GM12878 (cell line): ENCODE data around the gene KANSL2. TPM values are rescaled to one million over a fixed set of nuclear protein-coding genes. Genes with fewer than 3 reads are reported as not detected.

ENCODE experiments used
- BCL3 ChIP-seq: IDR thresholded peaks from 2 replicates; pipeline ENCODE4 v1.6.1; 2011; ENCODE audit warnings: borderline replicate concordance, low read depth, mild to moderate bottlenecking, moderate library complexity, low read length; ENCODE audit not compliant: insufficient read depth, poor library complexity, severe bottlenecking
- CBX3 ChIP-seq: fragments of 200-600 bp; sonication (generic); IDR thresholded peaks from 2 replicates; pipeline ENCODE4 v1.6.1; 2016; ENCODE audit warnings: low read depth, borderline replicate concordance
- CBX5 ChIP-seq: sonication (generic); IDR thresholded peaks from 2 replicates; pipeline ENCODE4 v1.6.1; 2016; ENCODE audit warnings: low read depth, moderate library complexity, mild to moderate bottlenecking, inconsistent platforms
- CEBPB ChIP-seq, 2 experiments: fragments of 150-350 bp in 1 of 2; IDR thresholded peaks; 2 replicates each; pipeline ENCODE4 v1.6.1; 2012 to 2014; ENCODE audit warnings: low read depth in 2 of 2, low read length in 2 of 2, borderline replicate concordance in 1 of 2, inconsistent platforms in 1 of 2
- CHD4 ChIP-seq: fragments of 200-600 bp; sonication (generic); IDR thresholded peaks from 2 replicates; pipeline ENCODE4 v1.6.1; 2016; ENCODE audit warnings: mild to moderate bottlenecking
- CREM ChIP-seq: IDR thresholded peaks from 2 replicates; pipeline ENCODE4 v1.6.1; 2014; ENCODE audit warnings: antibody characterized with exemption, low read depth
- DPF2 ChIP-seq: fragments of 450-650 bp; IDR thresholded peaks from 2 replicates; pipeline ENCODE4 v1.6.1; 2017; ENCODE audit warnings: mild to moderate bottlenecking
- EGR1 ChIP-seq, 2 experiments: IDR thresholded peaks; 1 replicate in 1 of 2; 2 replicates in 1 of 2; pipeline ENCODE4 v1.6.1; 2011 to 2012; ENCODE audit warnings: low read depth in 2 of 2, low read length in 2 of 2, borderline replicate concordance in 1 of 2, mild to moderate bottlenecking in 1 of 2, moderate library complexity in 1 of 2
- EP300 ChIP-seq, 2 experiments: fragments of 150-350 bp in 1 of 2; IDR thresholded peaks; 2 replicates each; pipeline ENCODE4 v1.6.1; 2011 to 2012; ENCODE audit warnings: low read depth in 2 of 2, low read length in 2 of 2, borderline replicate concordance in 1 of 2, improper control_type of control experiment in 1 of 2, inconsistent platforms in 1 of 2; ENCODE audit not compliant: control insufficient read depth in 1 of 2
- IKZF1 ChIP-seq: fragments of 450-650 bp; conservative IDR thresholded peaks from 2 replicates; pipeline ENCODE4 v1.6.1; 2017; ENCODE audit warnings: antibody characterized with exemption, mild to moderate bottlenecking
- IRF3 ChIP-seq: fragments of 450-650 bp; IDR thresholded peaks from 2 replicates; pipeline ENCODE4 v1.6.1; 2014; ENCODE audit warnings: mild to moderate bottlenecking
- MXI1 ChIP-seq: fragments of 150-350 bp; IDR thresholded peaks from 2 replicates; pipeline ENCODE4 v1.6.1; 2011; ENCODE audit warnings: low read depth, mild to moderate bottlenecking, inconsistent platforms, low read length, improper control_type of control experiment
- NRF1 ChIP-seq: conservative IDR thresholded peaks from 2 replicates; pipeline ENCODE4 v1.6.1; 2011; ENCODE audit warnings: mild to moderate bottlenecking, low read depth, low read length, improper control_type of control experiment
- POU2F2 ChIP-seq: IDR thresholded peaks from 3 replicates; pipeline ENCODE4 v1.6.1; 2011; ENCODE audit warnings: low read depth, mild to moderate bottlenecking, low read length, borderline replicate concordance
- RELA ChIP-seq: fragments of 450-650 bp; IDR thresholded peaks from 2 replicates; pipeline ENCODE4 v1.8.0; 2014; ENCODE audit warnings: borderline replicate concordance; ENCODE audit not compliant: partially characterized antibody
- SMAD5 ChIP-seq: IDR thresholded peaks from 2 replicates; pipeline ENCODE4 v1.6.1; 2016; ENCODE audit warnings: antibody characterized with exemption, low read depth
- SMC3 ChIP-seq: IDR thresholded peaks from 2 replicates; pipeline ENCODE4 v1.6.1; 2011; ENCODE audit warnings: low read length, improper control_type of control experiment, borderline replicate concordance
- SPI1 ChIP-seq: IDR thresholded peaks from 2 replicates; pipeline ENCODE4 v1.6.1; 2011; ENCODE audit warnings: low read depth, mild to moderate bottlenecking, low read length, moderate library complexity, borderline replicate concordance; ENCODE audit not compliant: insufficient read depth
- SREBF2 ChIP-seq: IDR thresholded peaks from 2 replicates; pipeline ENCODE4 v1.6.1; 2012; ENCODE audit warnings: mild to moderate bottlenecking, low read length
- TCF3 ChIP-seq: IDR thresholded peaks from 2 replicates; pipeline ENCODE4 v1.6.1; 2012; ENCODE audit warnings: low read depth, mild to moderate bottlenecking, low read length, borderline replicate concordance; ENCODE audit not compliant: insufficient read depth
- WRNIP1 ChIP-seq: IDR thresholded peaks from 2 replicates; pipeline ENCODE4 v1.6.1; 2011; ENCODE audit warnings: low read depth, low read length, improper control_type of control experiment, borderline replicate concordance
- YY1 ChIP-seq: IDR thresholded peaks from 2 replicates; pipeline ENCODE4 v1.6.1; 2011; ENCODE audit warnings: low read depth, mild to moderate bottlenecking, low read length
- ZNF217 ChIP-seq: fragments of 450-650 bp; IDR thresholded peaks from 2 replicates; pipeline ENCODE4 v1.6.1; 2017; ENCODE audit warnings: antibody characterized with exemption, mild to moderate bottlenecking
- ZNF622 ChIP-seq: fragments of 450-650 bp; IDR thresholded peaks from 2 replicates; pipeline ENCODE4 v1.6.1; 2017; ENCODE audit warnings: mild to moderate bottlenecking, inconsistent platforms
- polyA plus RNA-seq, 11 experiments: library from polyadenylated mRNA; depleted of rRNA in 4 of 11; unstranded in 6 of 11; stranded (reverse) in 5 of 11; fragments of >200 nt; fragmentation: Nextera tagmentation in 4 of 11; fragmentation: Illumina TruSeq in 1 of 11; extraction: Ambion mirVana in 4 of 11; extraction: Trizol in 1 of 11; gene quantifications; 1 replicate in 1 of 11; 2 replicates in 10 of 11; pipeline versions ENCODE4 v1.2.1 to v1.2.3, GENCODE V29; 2011 to 2016; ENCODE audit warnings: inconsistent platforms in 2 of 11, missing spikeins in 2 of 11, low read depth in 1 of 11
- total RNA-seq, 4 experiments: library from RNA; depleted of rRNA in 3 of 4; stranded (reverse); fragments of >200 nt in 3 of 4; fragmentation: Illumina TruSeq in 1 of 4; extraction: Trizol in 1 of 4; gene quantifications; 2 replicates each; pipeline versions ENCODE4 v1.2.1 to v1.2.3, GENCODE V29; 2013 to 2021
- TF ChIP-seq, protein P1 (sequence below): IDR thresholded peaks from 2 replicates; pipeline ENCODE4 v1.6.1; 2011; ENCODE audit warnings: borderline replicate concordance, low read depth, mild to moderate bottlenecking, moderate library complexity, mixed read lengths, low read length; ENCODE audit not compliant: insufficient read depth; ENCODE audit errors: extremely low read length
- TF ChIP-seq, protein P2 (sequence below): fragments of 450-650 bp; IDR thresholded peaks from 2 replicates; pipeline ENCODE4 v1.6.1; 2017; ENCODE audit warnings: borderline replicate concordance

Gene KANSL2
- total and polyA plus RNA-seq, 10 of the 15 experiments (the other 5 are each of a cell fraction or from before 2014, with no cell fraction given): 28.1 to 54.8 (median 40.9) TPM

DNA sequence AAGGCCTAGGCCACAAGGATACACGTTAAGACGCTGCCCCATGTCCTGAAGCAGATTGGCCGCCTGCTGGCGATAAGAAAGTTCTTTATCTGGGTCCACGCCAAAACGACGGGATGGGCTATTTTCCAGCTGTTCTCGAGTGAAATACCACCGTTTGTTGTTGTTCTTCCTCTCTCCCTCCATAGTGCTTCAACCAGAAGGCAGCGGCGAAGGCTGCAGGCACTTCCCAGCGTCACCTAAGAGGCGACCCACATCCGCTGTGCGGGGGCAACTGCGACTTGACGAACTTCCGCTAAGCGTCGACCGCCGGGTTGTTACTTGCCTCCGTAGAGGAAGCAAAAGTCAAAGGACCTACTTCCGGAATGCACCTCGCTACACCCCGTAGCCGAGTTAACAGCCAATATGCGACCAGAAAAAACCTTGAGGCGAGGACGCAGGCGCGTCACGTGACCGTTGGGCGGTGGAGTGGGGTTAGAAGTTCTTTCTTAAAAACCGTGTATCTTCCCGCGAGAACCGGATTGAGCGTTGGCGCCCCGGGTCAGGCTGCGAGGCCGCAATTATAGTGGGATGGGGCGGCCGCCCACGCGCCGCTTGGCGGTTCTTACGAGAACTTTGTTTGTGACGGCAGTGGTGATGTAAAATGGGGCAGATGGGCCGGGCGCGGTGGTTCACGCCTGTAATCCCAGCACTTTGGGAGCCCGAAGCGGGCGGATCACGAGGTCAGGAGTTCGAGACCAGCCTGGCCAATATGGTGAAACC, 34.6 kb upstream of the KANSL2 start, which contains the start of gene CCNT1 (continued):
- no peak for TF ChIP-seq IRF3
- TF ChIP-seq YY1: peak; percentile 83
- TF ChIP-seq MXI1: peak; percentile 3
- peak; percentile 47 for TF ChIP-seq SPI1
- no peak for TF ChIP-seq NRF1
- TF ChIP-seq CBX5: no peak; the same call in 1 of the 2 replicates
- peak; percentile 75 for TF ChIP-seq DPF2
- TF ChIP-seq, protein P1, sequence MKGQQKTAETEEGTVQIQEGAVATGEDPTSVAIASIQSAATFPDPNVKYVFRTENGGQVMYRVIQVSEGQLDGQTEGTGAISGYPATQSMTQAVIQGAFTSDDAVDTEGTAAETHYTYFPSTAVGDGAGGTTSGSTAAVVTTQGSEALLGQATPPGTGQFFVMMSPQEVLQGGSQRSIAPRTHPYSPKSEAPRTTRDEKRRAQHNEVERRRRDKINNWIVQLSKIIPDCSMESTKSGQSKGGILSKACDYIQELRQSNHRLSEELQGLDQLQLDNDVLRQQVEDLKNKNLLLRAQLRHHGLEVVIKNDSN: peak; percentile 96
- 0 out of 2 replicates have a peak, but pooled peaks have one; percentile 47 for TF ChIP-seq SMAD5
- TF ChIP-seq CEBPB (IDR thresholded peaks at IDR 0.05; ENCODE audit: borderline replicate concordance in 1 of 2, low read depth in 2 of 2, low read length in 2 of 2): no peak
- TF ChIP-seq CHD4: no peak
- no peak; the same call in 1 of the 2 replicates for TF ChIP-seq ZNF217
- TF ChIP-seq CREM: peak; percentile 98
- peak; percentile 87 for TF ChIP-seq IKZF1
- TF ChIP-seq EP300 (IDR thresholded peaks at IDR 0.05; ENCODE audit: borderline replicate concordance in 1 of 2, control insufficient read depth in 1 of 2, low read depth in 2 of 2, low read length in 2 of 2): peak in 1 of 2 experiments; percentile 46; a peak in 2 of 4 replicates
- TF ChIP-seq SMC3: no peak
- TF ChIP-seq, protein P2, sequence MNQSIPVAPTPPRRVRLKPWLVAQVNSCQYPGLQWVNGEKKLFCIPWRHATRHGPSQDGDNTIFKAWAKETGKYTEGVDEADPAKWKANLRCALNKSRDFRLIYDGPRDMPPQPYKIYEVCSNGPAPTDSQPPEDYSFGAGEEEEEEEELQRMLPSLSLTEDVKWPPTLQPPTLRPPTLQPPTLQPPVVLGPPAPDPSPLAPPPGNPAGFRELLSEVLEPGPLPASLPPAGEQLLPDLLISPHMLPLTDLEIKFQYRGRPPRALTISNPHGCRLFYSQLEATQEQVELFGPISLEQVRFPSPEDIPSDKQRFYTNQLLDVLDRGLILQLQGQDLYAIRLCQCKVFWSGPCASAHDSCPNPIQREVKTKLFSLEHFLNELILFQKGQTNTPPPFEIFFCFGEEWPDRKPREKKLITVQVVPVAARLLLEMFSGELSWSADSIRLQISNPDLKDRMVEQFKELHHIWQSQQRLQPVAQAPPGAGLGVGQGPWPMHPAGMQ: peak; percentile 75
- no peak for TF ChIP-seq SREBF2
- TF ChIP-seq RELA: peak; percentile 11
- TF ChIP-seq ZNF622: no peak
- TF ChIP-seq POU2F2: peak; percentile 50
- TF ChIP-seq EGR1 (IDR thresholded peaks at IDR 0.05; ENCODE audit: borderline replicate concordance in 1 of 2, low read depth in 2 of 2, low read length in 2 of 2): peak in 1 of 2 experiments; percentile 98; a peak in 2 of 3 replicates
- TF ChIP-seq BCL3: no peak
- no peak for TF ChIP-seq CBX3
- TF ChIP-seq WRNIP1: no peak
- TF ChIP-seq TCF3: peak; percentile 55; the same call in 1 of the 2 replicates
